ENCODE data around the gene LMAN1L.

LMAN1L gene

DNA sequence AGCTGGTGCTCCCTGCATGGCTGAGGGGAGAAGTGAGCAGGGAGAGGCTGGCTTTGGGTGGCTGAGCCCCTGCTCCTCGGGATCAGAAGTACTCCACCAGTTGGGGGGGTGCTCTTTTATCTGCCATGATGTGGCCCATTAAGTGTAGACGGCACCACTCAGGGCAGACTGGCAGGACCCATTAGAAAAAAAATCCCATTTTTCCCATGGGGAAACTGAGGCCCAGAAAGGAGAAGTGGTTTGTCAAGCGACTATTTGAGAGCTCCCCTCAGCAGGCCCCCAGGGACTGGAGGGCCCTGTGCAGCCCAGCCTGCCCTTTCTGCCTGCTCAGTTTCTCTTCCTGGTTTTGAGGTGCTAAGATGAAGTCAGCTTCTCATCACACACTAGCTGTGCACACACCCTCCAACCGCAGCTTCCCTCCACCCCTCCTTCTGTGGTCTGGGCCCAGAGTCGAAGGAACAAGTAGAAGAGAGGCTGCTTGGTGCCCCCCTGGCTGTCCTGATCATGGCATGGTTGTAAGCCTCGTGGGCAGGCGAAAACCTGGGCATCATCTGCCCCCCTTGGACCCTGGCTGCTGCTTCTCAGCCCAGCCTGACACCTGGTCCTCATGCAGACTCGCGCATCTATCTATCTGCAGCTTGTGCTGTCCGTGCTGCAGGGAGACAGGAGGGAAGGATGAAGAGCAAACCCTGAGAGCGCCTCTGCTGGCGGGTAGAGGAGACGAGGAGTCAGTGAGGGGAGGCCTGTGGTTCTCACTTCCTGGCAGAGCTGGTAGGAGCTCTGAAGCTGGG lies 25.2 kb upstream of the LMAN1L start:
- H3K27ac ChIP-seq: peak overlapping the region; percentile 77
- TF ChIP-seq, protein P1, sequence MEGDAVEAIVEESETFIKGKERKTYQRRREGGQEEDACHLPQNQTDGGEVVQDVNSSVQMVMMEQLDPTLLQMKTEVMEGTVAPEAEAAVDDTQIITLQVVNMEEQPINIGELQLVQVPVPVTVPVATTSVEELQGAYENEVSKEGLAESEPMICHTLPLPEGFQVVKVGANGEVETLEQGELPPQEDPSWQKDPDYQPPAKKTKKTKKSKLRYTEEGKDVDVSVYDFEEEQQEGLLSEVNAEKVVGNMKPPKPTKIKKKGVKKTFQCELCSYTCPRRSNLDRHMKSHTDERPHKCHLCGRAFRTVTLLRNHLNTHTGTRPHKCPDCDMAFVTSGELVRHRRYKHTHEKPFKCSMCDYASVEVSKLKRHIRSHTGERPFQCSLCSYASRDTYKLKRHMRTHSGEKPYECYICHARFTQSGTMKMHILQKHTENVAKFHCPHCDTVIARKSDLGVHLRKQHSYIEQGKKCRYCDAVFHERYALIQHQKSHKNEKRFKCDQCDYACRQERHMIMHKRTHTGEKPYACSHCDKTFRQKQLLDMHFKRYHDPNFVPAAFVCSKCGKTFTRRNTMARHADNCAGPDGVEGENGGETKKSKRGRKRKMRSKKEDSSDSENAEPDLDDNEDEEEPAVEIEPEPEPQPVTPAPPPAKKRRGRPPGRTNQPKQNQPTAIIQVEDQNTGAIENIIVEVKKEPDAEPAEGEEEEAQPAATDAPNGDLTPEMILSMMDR (IDR thresholded peaks at IDR 0.05): peak; percentile 85
- TF ChIP-seq ZFX (IDR thresholded peaks at IDR 0.05; ENCODE audit: borderline replicate concordance): no peak

DNA sequence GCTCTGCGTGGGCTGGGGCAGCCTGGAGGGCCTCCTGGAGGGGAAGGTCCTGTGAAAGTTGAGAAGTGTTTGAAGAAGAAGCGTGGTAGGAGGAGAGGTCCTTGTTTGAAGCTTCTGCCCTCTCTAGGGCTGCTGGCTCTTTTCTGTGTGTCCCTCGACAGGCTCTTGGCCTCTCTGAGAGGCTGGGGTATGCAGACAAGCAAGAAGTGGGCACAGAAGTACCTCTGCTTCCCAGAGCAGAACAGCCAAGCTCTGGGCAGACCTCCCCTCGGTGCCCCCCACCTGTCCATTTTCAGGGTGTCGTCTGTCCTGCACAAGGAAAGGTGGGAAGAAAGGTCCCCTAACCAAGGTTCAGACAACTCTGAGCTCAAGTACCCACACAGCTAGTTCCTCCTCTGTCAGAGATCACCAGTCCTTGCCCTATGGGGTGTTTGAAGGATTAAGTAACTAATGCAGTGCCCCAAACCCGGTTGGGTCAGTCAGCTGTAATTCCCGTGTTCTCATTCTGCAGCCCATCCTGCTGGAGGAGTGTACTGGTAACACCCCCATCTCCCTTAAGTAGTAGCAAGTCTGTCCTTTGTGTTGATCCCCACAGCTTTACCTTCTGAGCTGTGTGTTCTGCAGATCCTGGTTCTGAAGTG lies 24.5 kb upstream of the LMAN1L start:
- no peak for TF ChIP-seq ZFX (IDR thresholded peaks at IDR 0.05; ENCODE audit: borderline replicate concordance)
- TF ChIP-seq, protein P1 (IDR thresholded peaks at IDR 0.05): peak; percentile 51
- H3K27ac ChIP-seq: peak overlapping the region; percentile 77

DNA sequence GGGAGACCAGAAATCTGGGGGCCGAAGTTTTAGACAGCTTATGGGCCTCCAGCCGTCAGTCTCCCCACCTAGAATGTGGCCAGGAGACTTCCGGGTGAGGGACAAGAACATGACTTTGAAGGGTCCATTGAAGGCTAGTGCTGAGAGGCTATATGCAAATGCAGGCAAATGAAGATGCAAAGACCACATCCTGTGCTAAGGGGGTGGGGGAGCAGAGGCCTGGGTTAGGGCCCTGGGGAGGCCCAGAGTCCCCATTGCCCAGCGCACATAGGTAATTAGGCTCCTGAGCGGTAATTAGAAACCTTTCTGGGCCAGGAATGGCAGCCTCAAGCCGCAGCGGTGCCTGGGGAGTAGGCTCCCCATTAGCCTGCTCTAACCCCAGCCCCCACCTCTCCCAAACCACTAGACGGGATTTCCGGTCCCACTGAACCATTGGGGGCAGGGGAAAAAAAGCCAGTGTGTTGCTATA lies 23.9 kb upstream of the LMAN1L start:
- no peak for TF ChIP-seq ZFX (IDR thresholded peaks at IDR 0.05; ENCODE audit: borderline replicate concordance)
- TF ChIP-seq, protein P1 (IDR thresholded peaks at IDR 0.05): no peak
- H3K27ac ChIP-seq: peak overlapping the region; percentile 77

DNA sequence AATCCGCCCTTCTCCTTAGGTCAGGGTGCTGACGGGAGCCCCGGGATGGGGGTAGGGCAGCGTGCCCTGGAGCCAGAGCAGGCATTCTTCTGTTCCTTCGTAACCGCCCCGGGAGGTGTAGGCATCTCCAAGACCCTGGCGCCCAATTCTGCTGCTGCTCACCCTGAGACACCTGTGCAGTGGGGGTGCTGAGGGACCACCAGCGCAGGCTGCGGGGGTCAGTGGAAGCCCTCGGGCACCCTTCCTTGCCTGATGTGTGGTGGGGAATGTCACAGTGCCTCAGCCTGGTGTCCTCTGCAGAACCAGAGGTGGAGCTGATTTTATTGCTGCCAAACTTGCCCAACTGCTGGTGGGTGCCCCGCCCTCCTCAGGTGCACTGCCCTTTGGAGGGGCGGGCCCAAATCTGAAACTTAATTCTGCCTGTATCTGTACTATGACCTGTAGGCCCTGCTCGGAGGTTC lies 23.4 kb upstream of the LMAN1L start:
- no peak for TF ChIP-seq ZFX (IDR thresholded peaks at IDR 0.05; ENCODE audit: borderline replicate concordance)
- TF ChIP-seq, protein P1 (IDR thresholded peaks at IDR 0.05): 0 out of 2 replicates have a peak, but pooled peaks have one; percentile 13
- peak overlapping the region; percentile 77 for H3K27ac ChIP-seq

DNA sequence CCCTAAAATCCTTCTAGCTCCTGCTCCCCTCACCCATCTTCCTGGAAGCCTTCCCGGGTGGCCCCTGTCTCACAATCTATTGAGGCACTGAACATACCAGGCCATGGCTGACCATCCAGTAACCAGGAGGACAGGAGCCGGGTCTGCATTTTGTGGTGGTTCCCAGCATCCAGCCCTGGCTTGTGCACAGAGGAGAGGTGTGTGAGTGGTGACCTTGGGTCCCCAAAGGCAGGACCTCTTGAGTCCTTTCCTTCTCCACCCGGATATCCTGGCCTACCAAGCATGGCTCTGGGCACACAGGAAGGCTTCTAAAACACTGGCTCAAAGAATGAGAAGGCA lies 22.9 kb upstream of the LMAN1L start:
- H3K27ac ChIP-seq: peak overlapping the region; percentile 77
- no peak for TF ChIP-seq ZFX (IDR thresholded peaks at IDR 0.05; ENCODE audit: borderline replicate concordance)
- TF ChIP-seq, protein P1 (IDR thresholded peaks at IDR 0.05): no peak

DNA sequence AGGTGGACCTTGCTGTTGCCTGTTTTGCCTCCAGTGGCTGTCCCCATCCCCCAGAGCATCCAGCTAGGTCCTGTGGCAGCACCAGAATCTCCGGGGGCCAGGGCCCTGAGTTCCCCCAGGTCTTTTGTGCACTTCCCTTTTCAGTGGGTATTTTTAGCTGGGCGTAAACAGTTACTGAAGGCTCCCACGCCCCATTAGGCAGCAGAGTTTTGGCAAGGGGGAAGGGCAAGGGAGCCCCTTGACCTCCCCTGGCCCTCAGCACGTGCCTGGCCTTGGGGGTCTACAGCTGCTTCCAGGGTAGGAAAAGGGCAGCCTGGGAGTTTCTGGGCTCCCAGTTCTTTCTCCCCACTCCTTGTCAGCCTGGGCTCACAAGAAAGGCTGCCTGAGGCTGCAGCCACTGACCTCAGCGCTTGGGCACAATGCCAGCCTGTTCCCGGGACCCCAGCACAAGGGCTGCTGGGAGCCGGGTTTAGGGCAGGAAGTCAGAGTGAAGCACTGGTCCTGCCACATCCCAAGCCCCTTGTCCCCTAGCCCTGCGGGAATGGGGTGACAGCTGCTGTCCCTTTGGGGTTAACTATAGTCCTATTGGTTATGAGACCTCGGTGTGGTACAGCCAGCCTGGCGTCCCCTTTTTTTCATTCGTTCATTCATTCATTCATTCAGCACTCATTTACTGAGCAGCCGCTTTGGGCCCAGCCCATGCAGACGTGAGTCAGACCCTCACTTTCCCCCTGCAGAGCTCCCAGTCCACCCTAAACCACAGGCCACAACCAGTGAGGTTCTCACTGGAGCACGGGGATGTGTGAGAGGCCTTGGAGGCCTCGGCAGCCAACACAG lies 22.3 kb upstream of the LMAN1L start:
- peak overlapping the region; percentile 77 for H3K27ac ChIP-seq

More for the DNA sequence above, 22.3 kb upstream of the LMAN1L start:
- TF ChIP-seq, protein P1 (IDR thresholded peaks at IDR 0.05): no peak
